HG03060 (cell line): ENCODE data around the gene CDC42BPG.

Source experiments
- ATAC-seq: cut with Tn5 transposase; IDR thresholded peaks from one replicate; pipeline ENCODE4 v1.9.1; 2021; ENCODE audit warnings: low read depth, moderate number of reproducible peaks; ENCODE audit not compliant: unreplicated experiment

Gene CDC42BPG

DNA sequence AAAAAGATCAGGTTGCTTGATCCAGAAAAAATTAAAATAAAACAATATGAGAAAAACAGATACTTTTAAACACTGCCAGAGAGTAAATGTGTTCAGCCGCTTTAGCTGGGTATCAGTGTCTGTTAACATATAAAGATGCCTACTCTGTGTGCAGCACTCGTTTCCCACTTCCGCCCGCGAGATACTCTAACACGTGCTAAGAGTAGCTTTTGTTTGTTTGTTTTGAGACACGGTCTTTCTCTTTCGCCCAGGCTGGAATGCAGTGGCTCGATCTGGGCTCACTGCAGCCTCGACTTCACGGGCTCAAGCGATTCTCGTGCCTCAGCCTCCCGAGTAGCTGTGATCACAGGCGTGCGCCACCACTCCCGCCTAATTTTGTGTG lies 33.6 kb downstream of the CDC42BPG start:
- no peak for ATAC-seq

DNA sequence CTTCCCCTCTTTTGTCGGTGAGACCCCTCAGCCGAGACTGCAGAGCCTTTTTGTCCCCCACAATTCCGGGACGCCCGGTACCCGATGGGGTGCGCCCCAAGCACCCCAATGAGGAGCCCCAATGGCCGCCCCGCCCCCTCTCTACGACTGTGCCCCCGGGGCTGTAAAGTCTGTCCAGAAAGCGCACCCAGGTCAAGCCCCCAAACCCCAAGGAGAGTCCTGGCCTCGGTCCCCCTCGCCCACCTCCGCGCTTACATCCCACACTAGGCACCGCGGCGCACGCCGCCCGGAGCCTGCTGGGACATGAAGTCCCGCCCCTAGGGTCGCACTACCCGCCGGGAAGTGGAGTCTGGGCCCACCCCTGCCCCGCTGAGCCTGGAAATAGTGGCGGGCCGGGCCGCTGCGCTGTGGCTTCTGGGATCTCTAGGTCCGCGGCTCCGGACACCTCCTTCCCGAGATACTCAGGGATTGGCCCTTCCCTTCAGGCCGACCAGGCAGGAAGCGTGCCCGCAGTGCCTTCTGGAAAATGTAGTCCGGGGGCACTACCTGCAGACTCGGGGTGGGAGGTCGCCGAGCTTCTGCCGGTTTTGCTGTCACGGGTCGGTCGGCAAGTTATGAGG lies 34.1 kb downstream of the CDC42BPG start, which contains the start of gene MEN1:
Gene MEN1, minus strand, starts transcription at position 281 of the 620 bp plus-strand sequence. CDS start 442 bp downstream, outside the sequence.
- no peak for ATAC-seq

DNA sequence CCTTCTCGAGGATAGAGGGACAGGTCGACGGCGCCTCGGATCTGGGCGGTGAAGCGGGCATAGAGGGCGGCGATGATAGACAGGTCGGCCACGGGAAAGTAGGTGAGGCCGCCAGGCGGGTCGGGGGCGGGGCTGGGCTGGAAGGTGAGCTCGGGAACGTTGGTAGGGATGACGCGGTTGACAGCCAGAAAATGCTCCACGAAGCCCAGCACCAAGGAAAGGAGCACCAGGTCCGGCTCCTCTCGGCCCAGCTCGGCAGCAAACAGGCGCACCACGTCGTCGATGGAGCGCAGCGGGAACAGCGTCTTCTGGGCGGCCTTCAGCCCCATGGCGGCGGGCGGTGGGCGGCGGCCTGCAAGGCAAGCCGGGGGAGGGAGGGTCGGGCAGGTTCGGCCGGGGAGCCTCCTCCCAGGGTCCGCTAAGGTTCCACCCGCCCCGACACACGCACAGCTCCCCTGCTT lies 34.6 kb downstream of the CDC42BPG start:
- ATAC-seq = no peak

DNA sequence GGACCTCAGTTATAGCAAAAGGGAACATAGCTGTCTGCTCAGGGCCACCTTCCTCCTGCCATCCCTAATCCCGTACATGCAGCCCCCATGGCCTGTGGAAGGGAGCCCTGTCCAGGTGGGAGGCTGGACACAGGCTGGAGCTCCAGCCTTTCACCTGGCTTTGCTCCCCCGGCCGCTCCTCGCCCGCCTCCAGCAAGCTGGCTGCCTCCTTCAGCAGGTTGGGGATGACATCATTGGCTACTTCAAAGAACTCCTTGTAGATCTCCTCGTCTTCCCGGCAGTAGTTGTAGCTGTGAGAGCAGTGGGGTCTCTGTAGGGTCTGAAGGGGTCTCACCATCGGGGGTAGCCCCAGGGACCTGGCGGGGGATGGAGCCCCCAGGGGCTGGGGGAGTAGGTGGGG lies 39.0 kb downstream of the CDC42BPG start:
- no peak for ATAC-seq

DNA sequence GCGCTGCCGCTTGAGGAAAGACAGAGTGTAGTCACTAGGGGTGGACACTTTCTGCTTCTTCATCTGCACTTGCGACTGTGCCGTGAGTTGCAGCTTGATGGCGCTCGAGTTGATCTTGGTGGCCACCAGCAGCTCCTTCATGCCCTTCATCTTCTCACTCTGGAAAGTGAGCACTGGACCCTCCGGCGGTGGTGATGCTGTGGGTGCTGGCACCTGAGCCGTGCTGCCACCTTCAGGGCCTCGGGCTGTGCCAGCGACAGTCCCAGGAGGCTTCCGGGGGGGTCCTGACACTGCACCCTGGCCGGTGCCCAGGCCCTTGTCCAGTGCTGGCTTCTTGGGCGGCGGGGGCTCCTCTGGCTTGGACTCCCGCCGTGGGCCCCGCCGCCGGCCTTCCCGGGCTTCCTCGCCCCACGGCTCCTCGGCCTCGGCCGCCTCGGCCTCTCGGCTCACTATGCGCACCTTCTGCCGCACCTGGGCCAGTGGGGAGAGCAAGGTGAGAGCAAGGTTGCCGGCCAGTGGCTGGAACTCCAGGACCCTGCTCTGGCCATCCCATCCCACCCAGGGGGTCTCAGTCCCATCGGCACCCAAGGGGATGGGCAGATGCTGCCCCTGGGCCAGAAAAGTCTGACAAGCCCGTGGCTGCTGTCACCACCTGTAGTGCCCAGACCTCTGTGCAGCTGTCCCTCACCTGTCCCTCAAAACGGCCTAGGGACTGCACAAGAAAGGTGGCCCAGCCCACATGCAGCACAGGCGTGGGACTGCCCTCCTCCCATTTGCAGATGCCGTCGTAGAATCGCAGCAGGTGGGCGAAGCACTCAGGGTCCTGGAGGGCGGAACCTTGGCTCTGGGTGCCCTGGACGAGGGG lies 39.9 kb downstream of the CDC42BPG start:
- ATAC-seq = no peak

DNA sequence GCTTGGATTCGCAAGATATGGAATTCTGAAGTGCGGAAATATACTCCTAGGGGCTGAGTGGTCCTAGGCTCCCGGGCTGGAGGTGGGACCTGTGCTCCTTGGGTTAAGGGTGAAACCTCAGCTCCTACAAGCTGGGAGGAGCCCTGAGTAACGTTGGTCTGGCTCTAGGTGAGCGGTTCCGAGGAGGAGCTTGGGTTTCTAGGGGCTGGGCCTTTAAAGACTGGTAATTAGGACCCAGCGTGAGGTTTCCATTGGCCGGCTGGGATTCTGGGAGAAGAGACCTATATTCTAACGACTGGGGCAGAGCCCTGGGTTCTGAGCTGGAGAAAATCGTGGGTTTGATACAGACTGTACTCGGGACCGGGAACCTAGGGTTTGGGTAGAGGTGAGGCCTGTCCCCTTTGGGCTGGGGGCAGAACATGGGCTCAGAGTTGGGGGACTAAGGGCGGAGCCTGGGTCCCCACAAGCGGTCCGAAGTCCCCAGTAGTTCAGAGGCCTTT lies 40.6 kb downstream of the CDC42BPG start:
- no peak for ATAC-seq

DNA sequence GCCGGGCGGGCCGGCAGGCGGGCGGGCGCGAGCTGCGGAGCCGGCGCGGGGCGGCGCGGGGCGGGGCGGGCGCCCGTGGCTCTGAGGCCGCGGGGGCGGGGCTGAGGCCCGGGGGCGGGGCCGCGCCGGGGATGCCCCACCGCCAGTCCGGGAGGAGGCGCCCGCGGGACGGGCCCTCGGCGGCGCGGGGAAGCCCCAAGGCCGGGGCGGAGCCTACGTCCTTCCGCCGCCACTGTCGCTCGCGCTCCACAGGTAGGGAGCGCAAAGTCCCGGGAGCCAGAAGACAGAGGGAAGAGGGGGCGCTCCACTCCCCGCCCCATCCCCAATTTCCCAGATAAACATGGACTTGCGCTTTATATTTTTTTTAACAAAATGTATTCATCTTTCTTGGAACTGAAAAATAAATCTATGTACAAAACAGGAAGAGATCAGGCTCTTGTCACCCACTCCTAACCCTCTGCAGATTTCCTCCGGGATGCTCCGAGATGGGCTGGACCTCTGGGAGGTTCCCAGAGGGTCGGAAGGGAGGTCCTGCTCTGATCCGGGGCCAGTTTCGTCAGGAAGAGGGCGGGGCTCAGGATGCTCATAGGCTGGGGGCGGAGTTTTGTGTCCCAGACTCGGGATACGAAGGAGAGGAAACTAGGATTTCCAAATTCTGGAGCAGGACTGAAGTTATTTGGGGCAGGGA lies 41.2 kb downstream of the CDC42BPG start, which contains the start of gene MAP4K2:
Gene MAP4K2, minus strand, starts transcription at position 57 of the 688 bp plus-strand sequence. CDS start 65 bp downstream, outside the sequence.
- no peak for ATAC-seq

DNA sequence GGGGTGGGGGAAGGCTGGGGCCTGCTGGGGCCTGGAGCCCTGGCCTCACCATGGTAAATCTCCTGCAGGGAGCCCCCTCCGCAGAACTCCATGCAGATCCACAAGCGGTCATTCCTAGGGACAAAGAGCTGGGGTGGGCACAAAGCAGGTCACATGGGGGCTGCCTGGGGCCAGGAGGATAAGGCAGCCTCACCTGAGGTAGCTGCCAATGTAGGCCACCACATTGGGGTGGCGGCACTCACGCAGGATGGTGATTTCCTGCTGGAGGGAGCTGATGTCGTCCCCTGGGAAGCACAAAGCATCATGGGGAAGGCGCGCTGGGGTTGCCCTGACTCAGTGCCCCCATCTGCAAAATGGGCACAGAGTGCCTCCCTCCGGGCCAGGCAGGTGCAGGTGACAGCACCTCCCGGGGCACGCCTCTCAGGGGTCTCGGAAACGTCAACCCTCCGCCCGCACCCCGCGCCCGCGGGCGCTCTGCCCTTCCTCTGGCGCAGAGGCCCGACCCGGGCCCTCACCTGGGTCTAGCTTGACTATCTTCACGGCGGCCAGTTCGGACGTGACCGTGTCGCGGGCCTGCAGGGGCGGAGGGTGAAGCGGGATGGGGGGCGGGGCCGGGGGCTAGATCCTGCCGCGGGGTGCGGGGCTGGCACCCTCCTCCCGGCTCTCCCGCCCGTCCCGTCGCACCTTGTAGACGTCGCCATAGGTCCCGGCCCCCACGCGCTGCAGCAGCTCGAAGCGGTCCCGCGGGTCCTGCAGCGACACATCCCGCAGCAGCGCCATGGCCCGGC lies 41.9 kb downstream of the CDC42BPG start:
- no peak for ATAC-seq

DNA sequence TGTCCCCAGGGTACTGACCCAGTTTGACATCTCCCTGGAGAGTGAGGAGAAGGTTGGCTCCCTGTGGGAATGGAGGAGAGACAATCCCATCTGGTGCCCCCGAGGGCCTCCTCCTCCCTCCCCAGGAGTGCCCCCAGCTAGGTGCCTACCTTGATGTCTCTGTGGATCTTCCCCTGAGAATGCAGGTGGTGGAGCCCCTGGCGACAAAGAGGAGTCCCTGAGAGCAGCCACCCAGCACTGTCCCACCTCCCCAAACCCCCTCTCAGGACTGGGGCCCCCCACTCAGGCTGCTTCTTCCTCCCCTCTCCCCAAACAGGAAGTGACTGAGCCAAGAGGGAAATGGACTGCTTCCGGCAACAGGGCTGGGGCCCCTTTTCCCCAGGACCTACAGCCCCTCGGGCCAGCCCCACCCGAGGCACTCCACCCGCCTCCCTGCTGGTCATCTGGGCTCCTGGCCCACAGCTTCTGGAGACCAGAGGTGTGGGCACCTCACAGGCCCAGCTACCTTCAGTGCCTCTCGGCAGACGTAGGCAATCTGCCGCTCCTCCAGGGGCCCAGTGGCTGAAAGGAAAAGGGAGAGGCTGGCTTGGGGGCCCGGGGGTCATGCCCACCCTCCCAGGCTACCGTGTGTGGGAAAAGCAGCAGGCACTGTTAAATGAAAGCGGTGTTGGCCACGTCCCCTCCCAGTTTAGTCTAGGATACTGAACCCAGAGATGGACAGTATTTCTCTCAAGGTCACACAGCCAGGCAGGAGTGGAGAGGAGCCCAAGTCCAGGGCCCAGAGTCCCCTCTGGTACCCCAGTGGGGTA lies 42.7 kb downstream of the CDC42BPG start:
- ATAC-seq = no peak

DNA sequence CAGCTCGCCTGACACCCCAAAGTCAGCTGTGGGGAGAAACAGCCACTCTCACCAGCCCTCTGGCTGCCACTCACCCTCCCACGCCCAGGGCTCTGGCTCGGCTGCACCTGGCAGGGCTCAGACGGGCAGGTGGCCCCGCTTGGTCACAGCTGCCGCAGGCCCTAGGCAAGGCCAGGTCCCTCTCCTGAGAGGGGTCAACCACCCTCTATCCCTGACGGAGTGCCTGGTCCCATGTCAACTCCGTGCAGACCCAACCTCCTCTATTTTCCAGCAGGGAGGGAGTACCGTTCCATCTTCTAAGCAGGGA lies 43.3 kb downstream of the CDC42BPG start:
- ATAC-seq = no peak

DNA sequence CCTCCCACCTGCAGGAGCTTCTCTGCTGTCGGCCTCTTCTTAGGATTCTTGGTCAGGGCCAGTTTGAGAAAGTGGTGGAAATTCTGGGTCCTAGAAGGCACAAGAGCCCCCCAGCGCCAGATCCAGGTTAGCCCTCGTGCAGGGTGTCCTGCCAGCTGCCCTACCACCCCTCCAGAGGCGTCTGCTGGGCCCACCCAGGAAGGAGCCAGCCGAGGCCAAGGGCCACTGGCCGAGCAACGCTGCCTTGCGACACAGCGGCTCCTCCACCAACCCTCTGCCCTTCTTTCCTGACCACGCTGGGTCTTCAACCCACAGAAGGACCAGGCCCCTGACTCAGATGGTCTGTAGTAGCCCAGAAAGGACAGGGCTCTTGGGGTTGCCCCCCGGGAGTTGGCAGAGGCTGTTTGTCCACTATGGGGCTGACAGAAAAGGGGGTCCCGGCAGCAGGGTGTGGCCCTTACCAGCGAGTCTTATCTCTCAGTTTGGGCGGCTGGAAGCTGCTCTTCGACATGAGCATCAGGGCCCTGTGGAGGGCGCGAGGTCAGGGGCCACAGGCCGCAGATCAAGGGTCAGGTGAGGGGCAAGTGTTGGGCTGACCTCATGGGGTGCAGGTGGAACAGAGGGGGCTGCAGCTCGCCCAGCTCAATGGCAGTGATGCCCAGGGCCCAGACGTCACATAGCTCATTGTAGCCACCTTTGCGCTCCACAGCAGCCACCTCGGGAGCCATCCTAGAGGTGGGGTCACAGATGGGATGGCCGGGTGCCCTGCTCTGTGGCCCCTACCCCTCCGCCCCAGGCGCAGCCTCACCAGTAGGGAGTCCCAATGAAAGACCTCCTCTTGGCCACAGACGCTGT lies 43.9 kb downstream of the CDC42BPG start:
- no peak for ATAC-seq

DNA sequence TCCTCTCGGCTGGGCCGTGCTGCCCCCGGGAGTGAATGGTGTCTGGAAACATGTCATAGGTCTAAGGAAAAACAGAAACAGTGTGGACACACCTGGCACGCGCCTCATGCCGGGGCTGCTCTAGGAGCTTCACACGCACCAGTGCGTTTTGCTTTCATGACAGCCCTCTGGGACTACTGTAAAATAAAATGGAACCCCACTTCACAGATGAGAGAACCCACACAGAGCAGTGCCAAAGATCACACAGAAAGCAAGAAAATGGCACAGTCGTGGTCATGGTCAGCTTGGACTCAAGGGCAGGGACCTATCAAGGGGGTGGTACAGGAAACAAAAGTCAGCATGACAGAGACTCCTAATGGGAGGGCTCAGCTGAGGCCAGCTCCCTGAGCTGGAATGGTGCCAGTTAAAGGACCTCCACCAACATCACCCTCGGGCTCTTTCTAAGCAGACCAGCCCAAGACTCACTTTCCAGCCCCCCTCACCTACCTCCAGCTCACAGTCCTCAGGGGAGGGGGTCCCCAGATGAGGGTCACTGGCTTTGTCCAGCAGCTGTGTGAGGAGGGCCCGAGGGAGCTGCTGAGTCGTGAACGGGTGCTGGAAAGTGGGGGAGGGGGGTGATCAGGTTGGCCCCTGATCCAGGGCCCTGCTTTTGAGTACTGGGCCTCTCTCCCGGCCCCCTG lies 44.7 kb downstream of the CDC42BPG start:
- no peak for ATAC-seq

DNA sequence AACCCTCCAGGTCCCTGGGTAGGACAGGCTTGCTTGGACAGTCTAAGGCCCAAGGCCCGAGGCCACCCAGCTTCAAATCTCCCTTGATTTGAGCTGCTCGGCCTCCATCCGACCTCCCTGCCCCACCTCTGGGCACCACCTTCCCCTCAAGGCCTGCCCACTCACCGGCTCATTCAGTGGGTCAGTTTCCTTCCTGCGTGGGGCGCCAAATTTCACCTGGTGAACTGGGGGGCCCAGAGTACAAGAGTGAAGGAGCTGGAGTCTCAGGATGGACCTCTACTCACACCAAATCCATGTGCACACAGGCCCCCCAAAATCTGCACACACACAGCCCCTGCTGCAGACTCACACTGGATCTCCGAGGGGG lies 45.2 kb downstream of the CDC42BPG start:
- no peak for ATAC-seq

DNA sequence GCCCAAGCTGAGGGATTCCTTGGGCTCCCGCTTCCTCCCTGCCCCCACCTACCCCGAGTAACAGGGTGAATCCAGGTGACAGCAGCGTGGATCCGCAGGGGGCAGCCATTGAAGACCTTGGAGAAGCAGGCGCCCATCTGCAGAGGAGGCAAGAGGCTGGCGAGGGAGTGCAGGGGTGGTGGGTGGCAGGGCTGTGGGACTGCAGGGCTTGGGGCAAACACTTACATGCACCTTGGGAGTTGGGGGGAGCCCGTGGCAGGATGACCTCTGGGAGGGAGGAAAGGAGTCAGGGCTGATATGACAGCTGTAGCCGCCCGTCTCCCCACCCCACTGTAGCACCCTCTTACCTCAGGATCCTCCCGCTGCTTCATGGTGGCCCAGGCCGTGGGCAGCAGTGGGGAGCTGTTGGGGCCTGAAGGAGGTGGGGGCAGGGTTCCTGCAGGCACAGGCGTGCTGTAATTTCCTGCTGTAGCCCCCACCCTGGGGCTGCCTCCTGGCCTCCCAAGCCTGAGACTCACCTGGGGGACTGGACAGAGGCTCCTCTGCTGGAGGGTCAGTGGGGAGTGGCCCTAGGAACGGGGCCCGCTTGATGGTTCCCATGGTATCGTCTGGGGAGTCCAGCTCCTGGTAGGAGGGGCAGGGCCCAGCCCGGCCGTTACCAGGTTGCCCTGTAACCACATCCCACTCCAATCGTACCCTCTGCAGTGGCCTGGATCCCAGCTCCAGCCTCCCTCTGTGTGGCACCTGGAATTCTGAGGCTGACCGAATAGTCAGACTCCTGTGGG lies 47.5 kb downstream of the CDC42BPG start:
- ATAC-seq = no peak

DNA sequence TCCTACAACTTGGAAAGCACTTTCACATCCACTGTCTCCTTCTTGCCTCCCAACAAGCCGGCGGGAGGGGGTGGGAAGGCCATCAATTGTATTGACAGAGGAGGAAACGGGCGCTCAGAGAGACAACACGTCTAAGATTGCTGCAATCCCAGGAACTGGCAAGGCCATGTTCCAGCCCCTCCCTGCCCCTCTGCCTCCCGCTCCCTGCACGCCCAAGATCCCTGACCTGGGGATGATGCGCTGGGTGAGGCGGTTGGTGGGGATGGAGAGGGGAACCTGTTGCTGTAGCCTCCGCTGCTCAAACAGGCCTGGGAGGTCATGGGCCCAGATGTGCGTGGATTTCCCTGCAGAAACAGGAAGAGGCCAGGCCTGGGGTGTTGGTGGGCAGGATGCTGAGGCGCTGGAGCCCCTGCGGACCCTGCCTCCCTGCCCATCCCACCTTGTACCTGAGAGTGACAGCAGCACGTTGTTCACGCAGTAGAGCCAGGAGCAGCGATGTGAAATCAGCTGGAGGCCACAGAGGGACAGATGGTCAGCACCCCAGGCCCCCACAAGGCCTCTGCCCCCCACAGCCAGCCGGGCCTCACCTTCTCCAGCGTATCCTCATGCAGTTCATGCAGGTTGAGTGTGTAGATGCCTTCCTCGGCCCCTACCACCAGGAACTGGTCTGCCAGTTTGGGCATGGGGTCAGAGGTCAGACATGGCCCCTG lies 48.3 kb downstream of the CDC42BPG start:
- ATAC-seq = no peak

DNA sequence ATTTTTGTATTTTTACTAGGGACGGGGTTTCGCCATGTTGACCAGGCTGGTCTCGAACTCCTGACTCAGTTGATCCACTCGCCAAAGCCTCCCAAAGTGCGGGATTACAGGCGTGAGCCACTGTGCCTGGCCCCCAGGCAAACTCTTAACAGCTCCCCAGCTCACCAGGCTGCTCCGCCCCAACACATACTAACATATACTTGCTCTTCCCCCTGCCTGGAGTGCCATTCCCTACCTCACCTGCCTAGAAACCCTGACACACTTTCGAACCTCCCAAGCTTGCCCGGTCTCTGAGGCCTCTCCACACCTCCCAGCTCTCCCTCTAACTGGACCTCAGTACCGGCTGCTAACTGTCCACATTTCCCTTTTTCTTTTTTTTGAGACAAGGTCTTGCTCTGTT lies 49.9 kb downstream of the CDC42BPG start:
- no peak for ATAC-seq
